NCI-H82 treated with DMSO at 0.1 percent for 48 hours (cell line): Measurements from ENCODE around the gene PLIN5.

Experiments used
- DNase-seq: peaks from one replicate; lab custom pipeline; 2025; ENCODE audit not compliant: unreplicated experiment; lab: John Stamatoyannopoulos, UW

Gene PLIN5

GRCh38 chr19:4492337-4493103 lies 42.5 kb downstream of the PLIN5 start:
- no peak for DNase-seq

- no peak for DNase-seq
Measured at GRCh38 chr19:4491446-4491845, 43.6 kb downstream of the PLIN5 start.

DNA sequence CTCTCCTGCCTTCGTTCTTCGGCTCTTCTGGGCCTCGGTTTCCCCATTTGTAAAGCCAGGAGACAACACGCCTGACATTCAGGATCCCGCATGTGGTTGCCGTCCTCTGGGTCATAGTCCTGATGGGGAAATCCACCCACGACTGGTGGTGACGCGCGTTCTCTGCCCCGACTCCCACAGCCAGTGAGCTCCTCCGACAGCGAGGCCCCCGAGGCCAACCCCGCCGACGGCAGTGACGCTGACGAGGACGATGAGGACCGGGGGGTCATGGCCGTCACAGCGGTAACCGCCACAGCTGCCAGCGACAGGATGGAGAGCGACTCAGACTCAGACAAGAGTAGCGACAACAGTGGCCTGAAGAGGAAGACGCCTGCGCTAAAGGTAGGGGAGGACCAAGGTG lies 46.5 kb downstream of the PLIN5 start:
- no peak for DNase-seq

DNA sequence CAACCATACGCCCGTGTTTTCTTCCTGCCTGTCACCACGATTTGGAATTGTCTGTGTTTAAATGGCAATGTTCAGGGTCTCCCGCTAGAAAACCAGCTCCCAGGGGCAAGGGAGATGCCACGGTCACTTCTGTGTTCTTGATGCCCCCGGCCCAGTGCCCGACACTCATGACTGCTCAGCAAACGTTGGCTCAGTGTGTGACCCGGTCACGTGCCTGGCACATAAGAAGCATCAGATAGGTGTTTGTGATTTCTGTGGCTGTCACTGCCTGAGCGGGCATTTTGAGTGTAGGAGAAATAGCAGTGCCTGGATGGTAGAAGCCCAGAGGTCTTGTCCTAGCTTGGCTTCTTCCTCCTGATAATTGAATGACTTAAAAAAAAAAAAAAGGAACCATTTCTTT lies 47.5 kb downstream of the PLIN5 start:
- DNase-seq, result no peak

DNA sequence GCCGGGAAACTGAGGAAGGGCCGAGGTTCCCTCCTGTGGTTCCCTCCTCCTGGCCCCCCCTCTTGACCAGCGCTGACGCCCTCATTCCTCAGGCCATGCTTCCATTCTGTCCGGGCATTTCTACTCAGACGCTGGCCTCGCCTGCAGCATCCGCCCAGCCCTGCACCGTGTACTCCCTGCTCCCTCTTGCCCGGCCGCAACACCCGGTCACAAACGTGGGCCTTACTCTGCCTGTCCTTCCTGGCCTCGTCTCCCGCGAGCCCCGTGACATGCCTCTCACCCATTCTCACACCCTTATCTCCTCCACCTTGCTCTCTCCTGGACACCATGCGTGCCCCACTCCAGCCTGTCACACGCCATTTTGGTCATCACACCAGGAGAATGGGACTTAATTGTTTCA lies 51.6 kb downstream of the PLIN5 start:
- DNase-seq, result no peak

DNA sequence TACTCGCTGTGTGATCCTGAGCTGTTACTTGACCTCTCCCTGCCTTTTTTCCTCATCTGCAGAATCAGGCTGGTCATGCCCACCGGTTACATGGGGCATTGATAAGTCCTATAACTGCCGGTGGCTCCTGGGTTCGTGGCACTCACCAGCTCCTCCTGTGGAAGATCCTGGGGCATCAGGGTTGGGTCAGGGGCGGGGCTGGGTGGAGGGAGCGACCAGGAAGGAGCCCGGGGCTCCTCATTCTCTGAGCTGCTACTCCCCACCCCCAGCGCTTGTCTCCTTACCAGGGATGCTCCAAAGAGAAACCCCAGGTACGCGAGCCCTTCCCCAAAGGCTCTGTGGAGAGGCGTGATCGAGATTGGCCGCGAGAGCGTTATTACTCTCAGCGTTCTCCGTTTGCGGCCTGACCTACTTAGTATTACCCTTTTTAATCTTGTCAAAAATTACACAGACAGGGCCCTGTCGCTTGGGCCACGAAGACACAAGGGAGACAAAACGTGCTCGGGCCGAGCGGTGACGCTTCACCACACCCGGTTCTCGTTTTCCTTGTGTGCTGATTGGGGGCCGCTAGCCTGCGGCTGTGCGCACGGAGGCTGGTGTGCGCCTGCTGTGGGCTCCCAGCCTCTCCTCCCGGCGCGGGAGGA lies 52.2 kb downstream of the PLIN5 start:
- no peak for DNase-seq

DNA sequence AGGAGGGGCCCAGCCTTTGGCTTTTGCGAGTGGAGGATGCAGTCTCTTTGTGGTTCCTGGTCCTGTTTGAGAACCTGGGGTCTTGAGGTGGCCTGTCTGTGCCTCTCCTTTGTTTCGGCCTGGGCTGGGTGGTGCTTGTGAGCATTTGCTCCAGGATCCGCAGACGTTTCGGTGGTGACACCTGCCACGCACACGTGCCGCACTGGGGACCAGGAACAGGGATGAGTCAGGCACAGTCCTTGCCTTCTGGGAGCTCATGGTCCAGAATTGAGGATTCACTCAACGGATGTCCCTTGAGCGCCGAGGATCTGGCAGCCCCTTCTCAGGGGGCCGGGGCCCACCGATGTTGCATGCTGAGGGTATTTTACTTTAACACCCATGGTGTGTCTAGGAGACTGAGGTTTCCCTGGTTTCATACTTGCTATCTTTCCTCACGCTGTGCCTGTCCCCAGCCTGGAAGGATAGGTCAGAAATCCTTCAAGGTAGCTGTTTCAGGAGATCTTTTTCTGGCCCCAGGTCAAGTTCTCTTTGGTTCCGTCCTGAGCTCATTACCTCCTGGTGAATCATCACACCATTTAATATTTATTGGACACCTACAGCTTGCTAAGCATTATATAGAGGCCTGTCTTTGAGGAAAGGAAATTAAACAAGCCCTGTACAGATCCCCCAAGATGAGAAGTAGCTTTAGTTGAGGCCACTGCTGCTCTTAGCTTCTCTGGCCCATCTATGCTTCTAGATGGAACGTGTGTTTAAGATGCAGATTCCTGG lies 57.8 kb downstream of the PLIN5 start:
- no peak for DNase-seq

GRCh38 chr19:4474514-4475022 lies 60.5 kb downstream of the PLIN5 start:
- DNase-seq, result peak; percentile 58

DNA sequence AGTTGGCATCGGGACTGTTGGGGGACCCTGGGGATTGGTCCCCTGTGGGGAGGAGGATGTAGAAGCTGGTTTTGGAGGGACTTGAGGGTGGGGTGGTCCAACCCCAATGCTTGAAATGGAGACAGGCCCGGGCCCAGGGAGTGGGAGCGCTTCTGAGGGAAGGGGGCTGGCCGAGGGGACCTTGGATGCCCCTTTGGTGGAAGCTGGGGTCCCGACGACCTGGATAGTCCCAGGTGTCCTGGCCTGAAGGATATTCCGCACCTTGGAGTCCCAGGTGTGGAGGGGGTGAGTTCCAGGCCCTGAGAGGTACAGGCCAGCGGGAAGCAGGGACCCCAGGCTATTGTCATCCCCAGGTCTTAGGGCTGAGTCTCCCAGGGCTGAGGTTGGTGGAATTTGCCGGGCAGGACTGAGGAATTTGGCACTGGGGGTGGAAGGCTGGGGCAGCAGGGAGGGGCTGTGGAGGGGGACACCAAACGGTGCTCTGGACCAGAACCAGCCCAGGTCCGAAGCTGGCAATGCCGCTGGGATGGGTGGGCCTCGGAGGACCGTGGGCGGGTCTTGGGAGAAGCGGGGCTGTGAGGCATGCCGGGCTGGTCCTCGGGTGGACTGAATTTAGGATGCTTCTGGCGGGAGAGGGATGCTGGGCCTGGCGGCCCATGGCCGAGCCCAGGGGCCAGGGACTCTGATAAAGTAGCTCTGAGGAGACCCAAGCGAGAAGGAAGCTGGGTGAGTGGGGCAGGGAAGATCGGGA lies 61.1 kb downstream of the PLIN5 start:
- no peak for DNase-seq

- no peak for DNase-seq
Measured at GRCh38 chr19:4473011-4473762, 61.8 kb downstream of the PLIN5 start.
